IMR-90 (cell line): ENCODE measurements around the gene CYB561D1. TPM values are rescaled to one million over a fixed set of nuclear protein-coding genes. Genes with fewer than 3 reads are reported as not detected.

Experiments
- ATAC-seq: fragments of 200-7000 bp; cut with Tn5 transposase; 2 replicates; pipeline ENCODE4 v1.9.1; 2020; ENCODE audit warnings: low read depth, mild to moderate bottlenecking, moderate library complexity
- BruUV-seq: library from RNA; stranded (reverse); fragments of 400-500 nt; replicated peaks from 2 replicates; lab custom pipeline; 2021; lab: Mats Ljungman, UMichigan
- CTCF ChIA-PET: fragments of 300-600 bp; formaldehyde crosslinking; extraction: SDS; loops from one replicate; lab custom pipeline; 2021; ENCODE audit warnings: antibody characterized with exemption; lab: Yijun Ruan, JAX
- POLR2A ChIA-PET: fragments of 300-600 bp; sonication (Branson Sonifier 250); formaldehyde crosslinking; loops from one replicate; lab custom pipeline; 2022; ENCODE audit warnings: antibody characterized with exemption; ENCODE audit not compliant: unreplicated experiment; lab: Charles Lee
- DNase-seq: peaks from one replicate; pipeline ENCODE4 v3.0.0; 2013
- H2AFZ ChIP-seq: replicated peaks from 2 replicates; pipeline ENCODE3; 2013; ENCODE audit warnings: low read length, mild to moderate bottlenecking; ENCODE audit not compliant: poor library complexity
- H2AK5ac ChIP-seq: 2 replicates; pipeline ENCODE4 v1.6.1; 2013; ENCODE audit warnings: low read depth, low read length, inconsistent platforms
- H2AK9ac ChIP-seq: replicated peaks from 2 replicates; pipeline ENCODE3; 2013; ENCODE audit warnings: mild to moderate bottlenecking, low read depth, low read length, moderate library complexity; ENCODE audit not compliant: poor library complexity
- H2BK120ac ChIP-seq: 2 replicates; pipeline ENCODE4 v1.6.1; 2013; ENCODE audit warnings: low read depth, low read length, inconsistent platforms
- H2BK15ac ChIP-seq: 3 replicates; pipeline ENCODE4 v1.6.1; 2013; ENCODE audit warnings: low read depth, low read length, inconsistent platforms
- H2BK20ac ChIP-seq: 2 replicates; pipeline ENCODE4 v1.6.1; 2013; ENCODE audit warnings: low read depth, mild to moderate bottlenecking, inconsistent platforms, low read length, moderate library complexity
- H2BK5ac ChIP-seq: 2 replicates; pipeline ENCODE4 v1.6.1; 2013; ENCODE audit warnings: mild to moderate bottlenecking, low read depth, low read length, inconsistent platforms; ENCODE audit not compliant: poor library complexity, severe bottlenecking
- H3K14ac ChIP-seq: replicated peaks from 2 replicates; pipeline ENCODE4 v1.6.1; 2013; ENCODE audit warnings: low read depth, low read length, inconsistent platforms
- H3K18ac ChIP-seq: 2 replicates; pipeline ENCODE4 v1.6.1; 2013; ENCODE audit warnings: low read depth, low read length, control low read depth
- H3K23ac ChIP-seq: 2 replicates; pipeline ENCODE4 v1.6.1; 2013; ENCODE audit warnings: low read depth, low read length, inconsistent platforms
- H3K27ac ChIP-seq: 2 replicates; pipeline ENCODE4 v1.5.1; 2013; ENCODE audit warnings: mild to moderate bottlenecking, control low read depth, low read length; ENCODE audit not compliant: insufficient read depth
- H3K27me3 ChIP-seq: 2 replicates; pipeline ENCODE4 v1.6.1; 2013; ENCODE audit warnings: low read length; ENCODE audit not compliant: control insufficient read depth, insufficient read depth
- H3K36me3 ChIP-seq: 2 replicates; pipeline ENCODE4 v1.6.1; 2013; ENCODE audit warnings: low read length, mixed read lengths; ENCODE audit not compliant: control insufficient read depth, insufficient read depth
- H3K4ac ChIP-seq: 2 replicates; pipeline ENCODE4 v1.6.1; 2013; ENCODE audit warnings: low read depth, low read length, inconsistent platforms
- H3K4me1 ChIP-seq: 2 replicates; pipeline ENCODE4 v1.6.1; 2013; ENCODE audit warnings: low read length, mixed read lengths; ENCODE audit not compliant: control insufficient read depth, insufficient read depth
- H3K4me2 ChIP-seq: 2 replicates; pipeline ENCODE4 v1.6.1; 2013; ENCODE audit warnings: low read depth, mild to moderate bottlenecking, control low read depth, low read length, moderate library complexity
- H3K4me3 ChIP-seq: 2 replicates; pipeline ENCODE4 v1.5.1; 2013; ENCODE audit warnings: low read depth, mild to moderate bottlenecking, control low read depth, low read length, moderate library complexity; ENCODE audit not compliant: insufficient read depth
- H3K56ac ChIP-seq: 2 replicates; pipeline ENCODE4 v1.6.1; 2013; ENCODE audit warnings: low read length, inconsistent platforms; ENCODE audit not compliant: insufficient read depth; ENCODE audit errors: extremely low read depth
- H3K79me1 ChIP-seq, 2 experiments: 2 replicates each; pipeline ENCODE4 v1.6.1; 2013; ENCODE audit warnings: low read length in 2 of 2, inconsistent platforms in 1 of 2, low read depth in 1 of 2
- H3K9ac ChIP-seq: 2 replicates; pipeline ENCODE4 v1.6.1; 2013; ENCODE audit warnings: low read depth, low read length, control low read depth
- H3K9me1 ChIP-seq: 2 replicates; pipeline ENCODE4 v1.6.1; 2013; ENCODE audit warnings: low read length, inconsistent platforms; ENCODE audit not compliant: insufficient read depth
- H3K9me3 ChIP-seq: 2 replicates; pipeline ENCODE4 v1.6.1; 2013; ENCODE audit warnings: low read length; ENCODE audit not compliant: control insufficient read depth, insufficient read depth
- H4K20me1 ChIP-seq: 2 replicates; pipeline ENCODE4 v1.6.1; 2013; ENCODE audit warnings: low read length, inconsistent platforms; ENCODE audit not compliant: insufficient read depth
- H4K5ac ChIP-seq: 2 replicates; pipeline ENCODE4 v1.6.1; 2013; ENCODE audit warnings: mild to moderate bottlenecking, low read depth, low read length, control low read depth
- H4K8ac ChIP-seq, 2 experiments: 2 replicates each; pipeline ENCODE4 v1.6.1; 2013; ENCODE audit warnings: low read depth in 2 of 2, low read length in 2 of 2, control low read depth in 1 of 2, inconsistent platforms in 1 of 2
- H4K91ac ChIP-seq: 2 replicates; pipeline ENCODE4 v1.6.1; 2013; ENCODE audit warnings: low read depth, low read length, inconsistent platforms; ENCODE audit not compliant: insufficient read depth
- RAD21 ChIP-seq: IDR thresholded peaks from 2 replicates; pipeline ENCODE4 v1.6.1; 2012; ENCODE audit warnings: low read length, improper control_type of control experiment
- WGBS, 2 experiments: methylation state at CpG; one replicate each; pipeline versions ENCODE4 v1.1.5 to v1.1.7; 2013; ENCODE audit warnings: missing lambda C conversion rate in 2 of 2; ENCODE audit not compliant: insufficient read length in 1 of 2; ENCODE audit errors: extremely low coverage in 2 of 2; 5-methylcytosine and 5-hydroxymethylcytosine counted together
- dilution Hi-C: fragments of 300-500 bp; cut with HindIII; formaldehyde crosslinking; loops from one replicate; pipeline ENCODE4 v1.14.3; 2018; ENCODE audit warnings: low sequenced_read_pairs; ENCODE audit not compliant: unreplicated experiment
- in situ Hi-C: fragments of 300-500 bp; cut with MboI; formaldehyde crosslinking; loops from 3 replicates; pipeline ENCODE4 v1.14.3; 2019; ENCODE audit warnings: low sequenced_read_pairs, inconsistent platforms, mixed read lengths
- intact Hi-C: fragments of 100-400 bp; cut with micrococcal nuclease; formaldehyde crosslinking; loops from 2 replicates; pipeline ENCODE4 v1.10.0; 2022
- polyA plus RNA-seq, 3 experiments: library from polyadenylated mRNA; depleted of rRNA; stranded (reverse); fragments of >200 nt; gene quantifications; 2 replicates each; pipeline ENCODE4 v1.2.3, GENCODE V29; 2012; ENCODE audit warnings: low replicate concordance in 1 of 3
- total RNA-seq: library from RNA; depleted of rRNA; stranded (reverse); fragments of >200 nt; gene quantifications from 2 replicates; pipeline ENCODE4 v1.2.3, GENCODE V29; 2012

CYB561D1 gene
- total and polyA plus RNA-seq, 2 of the 4 experiments (the other 2 are of a cell fraction): 5.7 to 8.1 TPM

DNA sequence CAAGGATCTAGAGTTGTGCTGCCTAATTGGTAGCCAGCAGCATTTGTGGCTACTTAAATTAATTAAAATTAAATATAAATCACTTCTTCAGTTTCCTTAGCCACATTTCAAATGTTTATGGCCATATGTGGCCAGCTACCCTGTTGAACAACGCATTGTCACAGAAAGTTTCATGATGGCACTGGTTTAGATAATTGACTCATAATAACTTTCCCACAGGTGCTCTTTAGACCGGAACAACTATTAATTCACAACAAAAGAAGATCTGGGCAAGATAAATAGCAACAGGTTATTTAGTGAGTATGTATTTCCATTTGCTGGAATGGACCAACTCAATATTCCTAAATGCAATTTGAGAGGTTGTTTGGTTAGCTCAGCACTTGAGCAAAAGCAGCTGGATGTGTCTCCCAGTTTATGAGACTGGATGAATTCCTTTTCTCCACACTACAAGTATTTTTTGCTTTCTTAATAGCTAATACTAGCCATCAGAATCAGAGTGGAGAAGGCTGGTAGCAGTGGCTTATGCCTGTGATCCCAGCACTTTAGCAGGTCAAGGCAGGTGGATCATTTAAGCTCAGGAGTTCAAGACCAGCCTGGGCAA is 19.3 kb downstream of the CYB561D1 start:
- Histone ChIP-seq H3K9me1 (no peaks in the 10 kb centered on the region), H2BK20ac (no peak overlapping the region), H2BK15ac (no peak overlapping the region), H2AK5ac (no peak overlapping the region), H3K14ac (no peak overlapping the region), H3K36me3 (no peaks in the 10 kb centered on the region), H4K20me1 (no peaks in the 10 kb centered on the region; the same call in 1 of the 2 replicates), H2BK5ac (no peak overlapping the region), H2AK9ac (no peak overlapping the region), H3K18ac (no peak overlapping the region), H3K9ac (no peak overlapping the region), H3K4me1 (peaks cover 6% of the 10 kb centered on the region), H3K4me2 (no peak overlapping the region), H4K8ac (no peak overlapping the region), H3K56ac (no peak overlapping the region), H3K79me1 (no peaks in the 10 kb centered on the region), H3K4me3 (no peak overlapping the region), H4K91ac (no peak overlapping the region), H3K4ac (no peak overlapping the region), H3K23ac (no peak overlapping the region), H3K27ac (no peak overlapping the region), H3K27me3 (peaks cover 6% of the 10 kb centered on the region), H2AFZ (no peak overlapping the region), H4K5ac (no peak overlapping the region), H3K9me3 (no peaks in the 10 kb centered on the region), H2BK120ac (no peak overlapping the region)
- dilution Hi-C loops (no loop called here), in situ Hi-C loops (no loop called here), intact Hi-C loops (no loop called here)
- DNase-seq (no peak), ATAC-seq (no peak)
- POLR2A ChIA-PET: no interaction called here
- CTCF ChIA-PET: interaction anchor here (0.7 to 1.3 kb wide), 2 partner anchors 14 to 20 kb away, joined by 3 to 5 read pairs; no protein-coding TSS in a partner anchor
- no CpG with 5 or more reads among the region's 2 CpGs for WGBS, 2 experiments
- no TSS peak for BruUV-seq
- no peak for TF ChIP-seq RAD21
